PC-3 (cell line): Measurements from ENCODE around the gene SLC6A4.

Source experiments
- CTCF ChIP-seq: fragments of 300-600 bp; sonication (generic); conservative IDR thresholded peaks from 2 replicates; pipeline ENCODE4 v1.5.1; 2017; ENCODE audit warnings: antibody characterized with exemption, low read depth, mild to moderate bottlenecking, low read length
- EZH2phosphoT487 ChIP-seq: fragments of 300-600 bp; sonication (generic); IDR thresholded peaks from 2 replicates; pipeline ENCODE4 v1.6.1; 2018; ENCODE audit warnings: mild to moderate bottlenecking, antibody characterized with exemption, low read length, borderline replicate concordance

GRCh38 chr17:30210901-30211300 is 24.6 kb downstream of the SLC6A4 start:
- TF ChIP-seq CTCF = no peak
- no peak for TF ChIP-seq EZH2phosphoT487
